Muscle of arm (tissue), 12 donors: ENCODE data around the gene RTP3. TPM values are rescaled to one million over a fixed set of nuclear protein-coding genes. Genes with fewer than 3 reads are reported as not detected.
"Not testable (repeated sequence)": the region's sequence is repeated elsewhere in the genome, so short reads cannot be mapped to it uniquely, and the experiment has no call there.

Experiments
- DNase-seq: peaks from one replicate; pipeline ENCODE4 v3.0.0-alpha.2; 2013
- polyA plus RNA-seq, 12 donors: library from polyadenylated mRNA; unstranded; fragments of 120-200 nt; gene quantifications; one replicate each; pipeline ENCODE4 v1.2.1, GENCODE V29; 2013; ENCODE audit not compliant: insufficient read length in 12 of 12

RTP3 gene
- polyA plus RNA-seq, 12 donors = 0.09 TPM; not detected in 11

- DNase-seq = no peak
These were observed 7.3 kb upstream of the RTP3 start for GRCh38 chr3:46490338-46491084.

- DNase-seq = no peak
These were observed 6.4 kb upstream of the RTP3 start for GRCh38 chr3:46491089-46492070.

- no peak for DNase-seq
These were observed 4.8 kb upstream of the RTP3 start for GRCh38 chr3:46492890-46493547.

- DNase-seq = not testable (repeated sequence)
These were observed 3.3 kb upstream of the RTP3 start for GRCh38 chr3:46494491-46494890.

- no peak for DNase-seq
These were observed 1.8 kb upstream of the RTP3 start for GRCh38 chr3:46495901-46496456.

- no peak for DNase-seq
These were observed 825 bp upstream of the RTP3 start for GRCh38 chr3:46496746-46497555.

GRCh38 chr3:46498916-46499519, 1.2 kb downstream of the RTP3 start:
- DNase-seq = no peak

GRCh38 chr3:46500656-46501635, 3.2 kb downstream of the RTP3 start:
- no peak for DNase-seq

- DNase-seq = no peak
These were observed 3.9 kb downstream of the RTP3 start for GRCh38 chr3:46501702-46502101.

GRCh38 chr3:46503200-46503874, 5.6 kb downstream of the RTP3 start:
- DNase-seq = no peak

- DNase-seq = no peak
These were observed 7.0 kb downstream of the RTP3 start for GRCh38 chr3:46504789-46505188.

- DNase-seq = no peak
These were observed 8.2 kb downstream of the RTP3 start for GRCh38 chr3:46505953-46506352.

- DNase-seq = no peak
These were observed 8.8 kb downstream of the RTP3 start for GRCh38 chr3:46506526-46506925.

- no peak for DNase-seq
These were observed 11.2 kb downstream of the RTP3 start for GRCh38 chr3:46508850-46509591.

- no peak for DNase-seq
These were observed 11.9 kb downstream of the RTP3 start for GRCh38 chr3:46509661-46510187.

GRCh38 chr3:46512191-46512749, 14.5 kb downstream of the RTP3 start:
- DNase-seq = no peak

GRCh38 chr3:46516521-46516920, 18.7 kb downstream of the RTP3 start:
- no peak for DNase-seq
